H1 (cell line): ENCODE measurements around the gene GAB2. TPM values are rescaled to one million over a fixed set of nuclear protein-coding genes. Genes with fewer than 3 reads are reported as not detected.

Experiments
- CTCF ChIA-PET: fragments of 300-600 bp; sonication (Branson Sonifier 250); formaldehyde crosslinking; loops from one replicate; lab custom pipeline; 2021; ENCODE audit not compliant: partially characterized antibody; lab: Charles Lee
- POLR2A ChIA-PET: fragments of 300-600 bp; sonication (Branson Sonifier 250); formaldehyde crosslinking; loops from one replicate; lab custom pipeline; 2021; ENCODE audit warnings: inconsistent platforms; ENCODE audit not compliant: partially characterized antibody; lab: Charles Lee
- DNase-seq, 2 experiments: peaks; one replicate each; pipeline versions ENCODE4 v3.0.0 to v3.0.0-alpha.2; 2010 to 2022; ENCODE audit warnings: low spot score in 2 of 2, low read depth in 1 of 2, mixed read lengths in 1 of 2
- FAIRE-seq: peaks from 2 replicates; lab custom pipeline; 2011; peaks lifted over from hg19 to GRCh38; lab: Jason Lieb, UNC
- H2AFZ ChIP-seq: 2 replicates; pipeline ENCODE4 v1.8.1; 2012; ENCODE audit warnings: low read length, inconsistent platforms
- H2AK5ac ChIP-seq: 2 replicates; pipeline ENCODE4 v1.6.1; 2013; ENCODE audit warnings: low read depth, low read length
- H2BK120ac ChIP-seq: replicated peaks from 2 replicates; pipeline ENCODE3; 2013; ENCODE audit warnings: low read depth, low read length, inconsistent platforms
- H2BK12ac ChIP-seq: 2 replicates; pipeline ENCODE4 v1.6.1; 2013; ENCODE audit warnings: low read depth, low read length
- H2BK15ac ChIP-seq: 2 replicates; pipeline ENCODE4 v1.6.1; 2013; ENCODE audit warnings: low read length
- H2BK20ac ChIP-seq: 2 replicates; pipeline ENCODE4 v1.6.1; 2013; ENCODE audit warnings: low read length
- H2BK5ac ChIP-seq: 2 replicates; pipeline ENCODE4 v1.6.1; 2013; ENCODE audit warnings: low read depth, low read length
- H3K14ac ChIP-seq: 2 replicates; pipeline ENCODE4 v1.6.1; 2013; ENCODE audit warnings: inconsistent platforms; ENCODE audit not compliant: insufficient read length
- H3K18ac ChIP-seq: 2 replicates; pipeline ENCODE4 v1.6.1; 2013; ENCODE audit warnings: low read length; ENCODE audit errors: extremely low read depth
- H3K23ac ChIP-seq: 2 replicates; pipeline ENCODE4 v1.6.1; 2013; ENCODE audit warnings: inconsistent platforms; ENCODE audit not compliant: insufficient read length
- H3K23me2 ChIP-seq: 2 replicates; pipeline ENCODE4 v1.6.1; 2013; ENCODE audit warnings: low read depth, low read length
- H3K27ac ChIP-seq: 2 replicates; pipeline ENCODE4 v1.6.1; 2011; ENCODE audit warnings: low read depth, low read length, inconsistent platforms
- H3K27me3 ChIP-seq, 4 experiments: replicated peaks in 1 of 4; 1 replicate in 1 of 4; 2 replicates in 3 of 4; pipeline versions ENCODE4 v1.6.1 to v1.8.1; 2011 to 2013; ENCODE audit warnings: low read length in 3 of 4, mild to moderate bottlenecking in 3 of 4, inconsistent platforms in 2 of 4, mixed read lengths in 2 of 4, moderate library complexity in 1 of 4; ENCODE audit not compliant: control insufficient read depth in 3 of 4, insufficient read depth in 3 of 4; ENCODE audit errors: extremely low read depth in 1 of 4
- H3K36me3 ChIP-seq, 4 experiments: 2 replicates each; pipeline versions ENCODE4 v1.6.1 to v1.8.1; 2011 to 2013; ENCODE audit warnings: mild to moderate bottlenecking in 4 of 4, low read length in 3 of 4, moderate library complexity in 2 of 4, control low read depth in 1 of 4, inconsistent platforms in 1 of 4; ENCODE audit not compliant: insufficient read depth in 4 of 4, control insufficient read depth in 2 of 4
- H3K4ac ChIP-seq: replicated peaks from 2 replicates; pipeline ENCODE3; 2013; ENCODE audit warnings: low read length, low read depth, mixed read lengths, inconsistent platforms; ENCODE audit not compliant: insufficient read length
- H3K4me1 ChIP-seq, 4 experiments: replicated peaks in 1 of 4; 1 replicate in 1 of 4; 2 replicates in 3 of 4; pipeline versions ENCODE4 v1.6.1 to v1.8.1; 2011 to 2013; ENCODE audit warnings: low read length in 3 of 4, inconsistent platforms in 2 of 4, mixed read lengths in 1 of 4; ENCODE audit not compliant: insufficient read depth in 4 of 4, control insufficient read depth in 3 of 4
- H3K4me2 ChIP-seq, 2 experiments: 2 replicates each; pipeline versions ENCODE4 v1.6.1 to v1.8.1; 2011 to 2013; ENCODE audit warnings: low read depth in 2 of 2, low read length in 2 of 2, control low read depth in 1 of 2, inconsistent platforms in 1 of 2, mild to moderate bottlenecking in 1 of 2; ENCODE audit not compliant: insufficient read depth in 1 of 2
- H3K4me3 ChIP-seq, 4 experiments: fragments of 200-600, 300-600 bp in 1 of 4; sonication (generic), shearing (Covaris generic), sonication (Bioruptor Twin) in 1 of 4; 2 replicates each; pipeline versions ENCODE4 v1.5.1 to v1.8.1; 2011 to 2016; ENCODE audit warnings: low read length in 4 of 4, low read depth in 3 of 4, control low read depth in 2 of 4, inconsistent platforms in 2 of 4, mild to moderate bottlenecking in 2 of 4, mixed read lengths in 1 of 4, moderate library complexity in 1 of 4; ENCODE audit not compliant: insufficient read depth in 2 of 4; ENCODE audit errors: extremely low read depth in 1 of 4
- H3K56ac ChIP-seq: replicated peaks from 2 replicates; pipeline ENCODE3; 2013; ENCODE audit warnings: low read depth, mild to moderate bottlenecking, mixed read lengths, low read length, inconsistent platforms; ENCODE audit not compliant: insufficient read length
- H3K79me1 ChIP-seq: 2 replicates; pipeline ENCODE4 v1.6.1; 2013; ENCODE audit warnings: low read depth, low read length, control low read depth
- H3K79me2 ChIP-seq, 2 experiments: 2 replicates each; pipeline versions ENCODE4 v1.6.1 to v1.8.1; 2012 to 2013; ENCODE audit warnings: low read length in 2 of 2, mild to moderate bottlenecking in 2 of 2, inconsistent platforms in 1 of 2; ENCODE audit not compliant: insufficient read depth in 2 of 2, control insufficient read depth in 1 of 2
- H3K9ac ChIP-seq, 4 experiments: replicated peaks in 1 of 4; 1 replicate in 1 of 4; 2 replicates in 3 of 4; pipeline versions ENCODE4 v1.6.1 to v1.8.1; 2011 to 2013; ENCODE audit warnings: low read depth in 3 of 4, low read length in 3 of 4, control low read depth in 2 of 4, mild to moderate bottlenecking in 2 of 4, moderate library complexity in 2 of 4, inconsistent platforms in 1 of 4; ENCODE audit errors: extremely low read depth in 1 of 4
- H3K9me3 ChIP-seq, 2 experiments: 2 replicates each; pipeline versions ENCODE4 v1.6.1 to v1.8.1; 2012 to 2013; ENCODE audit warnings: mild to moderate bottlenecking in 2 of 2, moderate library complexity in 2 of 2, control low read depth in 1 of 2, inconsistent platforms in 1 of 2, low read depth in 1 of 2, low read length in 1 of 2, mixed read lengths in 1 of 2; ENCODE audit not compliant: insufficient read depth in 2 of 2
- H4K20me1 ChIP-seq, 2 experiments: replicated peaks in 1 of 2; 2 replicates each; pipeline versions ENCODE3 to v1.8.1; 2011 to 2013; ENCODE audit warnings: inconsistent platforms in 2 of 2, low read length in 2 of 2, mild to moderate bottlenecking in 1 of 2; ENCODE audit not compliant: insufficient read depth in 2 of 2, control insufficient read depth in 1 of 2
- H4K5ac ChIP-seq: 2 replicates; pipeline ENCODE4 v1.6.1; 2013; ENCODE audit warnings: low read length, low read depth, mixed read lengths, inconsistent platforms; ENCODE audit not compliant: insufficient read length
- H4K8ac ChIP-seq: 2 replicates; pipeline ENCODE4 v1.8.0; 2013; ENCODE audit warnings: mild to moderate bottlenecking, moderate library complexity, low read length, inconsistent platforms; ENCODE audit not compliant: insufficient read depth; ENCODE audit errors: extremely low read depth
- H4K91ac ChIP-seq: replicated peaks from 2 replicates; pipeline ENCODE3; 2013; ENCODE audit warnings: low read length, mixed read lengths, inconsistent platforms; ENCODE audit not compliant: insufficient read length
- EZH2 ChIP-seq: fragments of 200-600 bp; sonication (generic); IDR thresholded peaks from 2 replicates; pipeline ENCODE4 v1.7.1; 2012; ENCODE audit warnings: low read depth, mild to moderate bottlenecking, moderate library complexity, low read length, inconsistent platforms; ENCODE audit not compliant: severe bottlenecking
- HDAC6 ChIP-seq: IDR thresholded peaks from one replicate; pipeline ENCODE4 v1.7.1; 2012; ENCODE audit warnings: low read depth, mild to moderate bottlenecking, inconsistent platforms, low read length, moderate library complexity
- KDM1A ChIP-seq: fragments of 200-600, 300-600 bp; sonication (generic); IDR thresholded peaks from 2 replicates; pipeline ENCODE4 v1.7.1; 2016; ENCODE audit warnings: mild to moderate bottlenecking, low read length, borderline replicate concordance
- POLR2A ChIP-seq, 2 experiments: IDR thresholded peaks; 1 replicate in 1 of 2; 2 replicates in 1 of 2; pipeline ENCODE4 v1.6.1; 2011; ENCODE audit warnings: low read depth in 2 of 2, low read length in 2 of 2, mild to moderate bottlenecking in 2 of 2; ENCODE audit errors: control extremely low read depth in 1 of 2
- WGBS, 2 experiments: shearing (Covaris generic) in 1 of 2; methylation state at CpG; one replicate each; pipeline versions ENCODE4 v1.1.6 to v1.1.7; 2013 to 2015; ENCODE audit warnings: low lambda C conversion rate in 2 of 2, mixed read lengths in 2 of 2, inconsistent platforms in 1 of 2, low coverage in 1 of 2, missing lambda C conversion rate in 1 of 2; ENCODE audit not compliant: insufficient replicate concordance in 2 of 2, insufficient coverage in 1 of 2, insufficient read length in 1 of 2; ENCODE audit errors: extremely low coverage in 1 of 2, missing lambda C conversion rate in 1 of 2; 5-methylcytosine and 5-hydroxymethylcytosine counted together
- polyA plus RNA-seq, 7 experiments: library from polyadenylated mRNA; depleted of rRNA in 3 of 7; stranded (reverse) in 5 of 7; unstranded in 2 of 7; fragments of >200 nt in 5 of 7; fragments of 200-250 nt in 2 of 7; gene quantifications; 1 replicate in 5 of 7; 2 replicates in 1 of 7; 4 replicates in 1 of 7; pipeline versions ENCODE4 v1.2.1 to v1.2.3, GENCODE V29; 2011 to 2013; ENCODE audit warnings: missing spikeins in 2 of 7, mixed read lengths in 2 of 7
- total RNA-seq: library from RNA; stranded (reverse); fragmentation: NEBNext Ultra II Directional; extraction: Animal tissue kit (Norgen Biotek cat#: 25700); gene quantifications from 2 replicates; pipeline ENCODE4 v1.2.1, GENCODE V29; 2021

The GAB2 gene
- total and polyA plus RNA-seq, 2 of the 8 experiments (the other 6 are each of a cell fraction or from before 2014, with no cell fraction given) = 6.3 to 14.0 TPM

DNA sequence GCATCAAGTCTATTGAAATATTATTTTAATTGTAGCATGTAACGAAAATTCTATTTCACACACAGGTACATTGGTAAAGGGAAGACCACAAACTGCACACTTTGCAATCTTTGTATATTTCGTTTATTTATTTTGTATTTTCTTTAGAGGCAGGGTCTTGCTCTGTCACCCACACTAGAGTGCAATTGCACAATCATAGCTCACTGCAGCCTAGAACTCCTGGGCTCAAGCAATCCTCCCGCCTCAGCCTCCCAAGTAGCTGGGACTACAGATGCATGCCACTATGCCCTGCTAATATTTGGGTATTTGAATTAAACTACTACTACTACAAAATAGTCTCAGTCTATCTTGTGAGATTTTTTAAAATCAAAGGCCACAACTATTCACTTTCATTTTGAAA lies 42.7 kb downstream of the GAB2 start:
- H3K79me2 ChIP-seq = no peaks in the 10 kb centered on the region
- no peak overlapping the region for H2BK120ac ChIP-seq
- H3K4me1 ChIP-seq = peaks cover 0 to 3% (median 0%) of the 10 kb centered on the region in 4 experiments; a peak in 3 of 7 replicates
- no peak overlapping the region for H4K8ac ChIP-seq
- no peak overlapping the region for H3K4ac ChIP-seq
- H3K56ac ChIP-seq = no peak overlapping the region
- H2BK5ac ChIP-seq = no peak overlapping the region
- no peak overlapping the region for H3K27ac ChIP-seq
- H2BK15ac ChIP-seq = no peak overlapping the region
- no peaks in the 10 kb centered on the region for H3K9me3 ChIP-seq
- no peak for TF ChIP-seq HDAC6
- no peak for TF ChIP-seq POLR2A (IDR thresholded peaks at IDR 0.05; ENCODE audit: control extremely low read depth in 1 of 2, low read depth in 2 of 2, low read length in 2 of 2)
- TF ChIP-seq EZH2 = no peak
- TF ChIP-seq KDM1A = no peak
- no peak overlapping the region for H3K4me2 ChIP-seq
- 90% methylated on average over 3 of the region's 3 CpGs; no CpG with 5 or more reads in 1 of the 2 experiments for WGBS, 2 experiments
- no peaks in the 10 kb centered on the region for H3K36me3 ChIP-seq
- DNase-seq (no peak), FAIRE-seq (no peak)
- no peak overlapping the region for H3K4me3 ChIP-seq
- no peaks in the 10 kb centered on the region for H3K27me3 ChIP-seq
- H3K79me1 ChIP-seq = no peaks in the 10 kb centered on the region
- no peak overlapping the region for H3K23ac ChIP-seq
- H3K9ac ChIP-seq = no peak overlapping the region
- POLR2A ChIA-PET = no interaction called here
- no peak overlapping the region for H4K5ac ChIP-seq
- H2BK12ac ChIP-seq = no peak overlapping the region
- H3K14ac ChIP-seq = no peak overlapping the region
- CTCF ChIA-PET = interaction anchor here (1.0 to 2.0 kb wide), 4 partner anchors 10 to 55 kb away, joined by 3 to 6 read pairs (median 4); no protein-coding TSS in a partner anchor
- no peak overlapping the region for H3K18ac ChIP-seq
- no peak overlapping the region for H2AFZ ChIP-seq
- no peak overlapping the region for H4K91ac ChIP-seq
- H4K20me1 ChIP-seq = no peaks in the 10 kb centered on the region
- no peak overlapping the region for H2BK20ac ChIP-seq
- no peak overlapping the region for H2AK5ac ChIP-seq
- no peaks in the 10 kb centered on the region; the same call in 1 of the 2 replicates for H3K23me2 ChIP-seq
